Endothelial cell of umbilical vein (primary cell): Measurements from ENCODE around the gene TNRC6C. TPM values are rescaled to one million over a fixed set of nuclear protein-coding genes. Genes with fewer than 3 reads are reported as not detected.
A peak's percentile ranks its signal among the peaks of the same experiment; 100 is the strongest.

Source experiments
- BruUV-seq: library from RNA; stranded (reverse); fragments of 400-500 nt; replicated peaks from 2 replicates; lab custom pipeline; 2021; lab: Mats Ljungman, UMichigan
- CTCF ChIA-PET: fragments of 300-600, 350-600 bp; sonication (Branson Sonifier 250); formaldehyde crosslinking; loops from one replicate; lab custom pipeline; 2021; ENCODE audit warnings: antibody characterized with exemption, inconsistent platforms; lab: Charles Lee
- POLR2A ChIA-PET: fragments of 300-600, 350-600 bp; sonication (Branson Sonifier 250); formaldehyde crosslinking; loops from one replicate; lab custom pipeline; 2021; ENCODE audit warnings: antibody characterized with exemption, inconsistent platforms; lab: Charles Lee
- DNase-seq: peaks from one replicate; pipeline ENCODE4 v3.0.0-alpha.2; 2011; ENCODE audit warnings: low read depth, low spot score
- FAIRE-seq: peaks from 2 replicates; lab custom pipeline; 2011; peaks lifted over from hg19 to GRCh38; lab: Jason Lieb, UNC
- H2AFZ ChIP-seq: 2 replicates; pipeline ENCODE4 v1.6.0; 2012; ENCODE audit warnings: low read depth, low read length, control low read depth, inconsistent platforms
- H3K27ac ChIP-seq: 2 replicates; pipeline ENCODE4 v1.5.1; 2011; ENCODE audit warnings: low read depth, mild to moderate bottlenecking, control low read depth, low read length, moderate library complexity; ENCODE audit not compliant: insufficient read depth
- H3K27me3 ChIP-seq, 2 experiments: 2 replicates each; pipeline versions ENCODE4 v1.6.0 to v1.6.1; 2011; ENCODE audit warnings: low read length in 2 of 2, mixed read lengths in 1 of 2; ENCODE audit not compliant: control insufficient read depth in 2 of 2, insufficient read depth in 2 of 2
- H3K36me3 ChIP-seq, 2 experiments: 2 replicates in 1 of 2; 3 replicates in 1 of 2; pipeline ENCODE4 v1.5.1; 2011; ENCODE audit warnings: low read length in 2 of 2, mild to moderate bottlenecking in 1 of 2, moderate library complexity in 1 of 2; ENCODE audit not compliant: control insufficient read depth in 2 of 2, insufficient read depth in 2 of 2; ENCODE audit errors: extremely low read depth in 1 of 2
- H3K4me1 ChIP-seq: 3 replicates; pipeline ENCODE4 v1.5.1; 2011; ENCODE audit warnings: mild to moderate bottlenecking, low read length; ENCODE audit not compliant: control insufficient read depth, insufficient read depth; ENCODE audit errors: extremely low read depth
- H3K4me2 ChIP-seq: 2 replicates; pipeline ENCODE4 v1.6.1; 2011; ENCODE audit warnings: low read length, control low read depth, mixed read lengths; ENCODE audit not compliant: insufficient read depth
- H3K4me3 ChIP-seq, 3 experiments: fragments of 200-600 bp in 1 of 3; sonication (generic), shearing (Covaris generic) in 1 of 3; replicated peaks in 1 of 3; 2 replicates each; pipeline ENCODE4 v1.5.1; 2011 to 2016; ENCODE audit warnings: control low read depth in 3 of 3, low read length in 3 of 3, mild to moderate bottlenecking in 2 of 3, inconsistent platforms in 1 of 3, low read depth in 1 of 3, moderate library complexity in 1 of 3; ENCODE audit not compliant: insufficient read depth in 1 of 3
- H3K79me2 ChIP-seq: 2 replicates; pipeline ENCODE4 v1.6.0; 2012; ENCODE audit warnings: low read length, inconsistent platforms; ENCODE audit not compliant: control insufficient read depth, insufficient read depth
- H3K9ac ChIP-seq: replicated peaks from 2 replicates; pipeline ENCODE3; 2011; ENCODE audit warnings: low read length, control low read depth; ENCODE audit not compliant: insufficient read depth; ENCODE audit errors: extremely low read depth
- H3K9me1 ChIP-seq: replicated peaks from 3 replicates; pipeline ENCODE4 v1.6.0; 2011; ENCODE audit warnings: mild to moderate bottlenecking, low read length; ENCODE audit not compliant: control insufficient read depth, insufficient read depth; ENCODE audit errors: extremely low read depth
- H3K9me3 ChIP-seq: replicated peaks from 2 replicates; pipeline ENCODE4 v1.5.1; 2012; ENCODE audit warnings: low read length, inconsistent platforms; ENCODE audit not compliant: control insufficient read depth, insufficient read depth
- H4K20me1 ChIP-seq: replicated peaks from 2 replicates; pipeline ENCODE3; 2011; ENCODE audit warnings: mild to moderate bottlenecking, low read length; ENCODE audit not compliant: control insufficient read depth, insufficient read depth; ENCODE audit errors: extremely low read depth
- EZH2 ChIP-seq: IDR thresholded peaks from 2 replicates; pipeline ENCODE4 v1.6.1; 2012; ENCODE audit warnings: borderline replicate concordance, low read depth, mild to moderate bottlenecking, moderate library complexity, low read length, inconsistent platforms; ENCODE audit not compliant: severe bottlenecking
- GATA2 ChIP-seq: IDR thresholded peaks from 2 replicates; pipeline ENCODE4 v1.7.0; 2011; ENCODE audit warnings: low read depth, mild to moderate bottlenecking, moderate library complexity, mixed read lengths, low read length; ENCODE audit not compliant: insufficient read length, insufficient read depth
- JUN ChIP-seq: IDR thresholded peaks from 2 replicates; pipeline ENCODE4 v1.6.1; 2011; ENCODE audit warnings: borderline replicate concordance, low read depth; ENCODE audit not compliant: insufficient read length, insufficient read depth
- MAX ChIP-seq: IDR thresholded peaks from 2 replicates; pipeline ENCODE4 v1.6.1; 2011; ENCODE audit not compliant: insufficient read depth, insufficient read length
- POLR2AphosphoS5 ChIP-seq: IDR thresholded peaks from 2 replicates; pipeline ENCODE4 v1.6.1; 2012; ENCODE audit warnings: low read depth, mild to moderate bottlenecking, control low read depth, low read length, moderate library complexity; ENCODE audit not compliant: insufficient read depth
- dilution Hi-C: fragments of 300-500 bp; cut with MboI; formaldehyde crosslinking; loops from one replicate; pipeline ENCODE4 v1.15.0; 2019; ENCODE audit warnings: low sequenced_read_pairs; ENCODE audit not compliant: extremely low pct_ligation_motif_present
- intact Hi-C: fragments of 100-400 bp; cut with micrococcal nuclease; formaldehyde crosslinking; loops from one replicate; pipeline ENCODE4 v1.10.0; 2022
- polyA plus RNA-seq, 4 experiments: library from polyadenylated mRNA; depleted of rRNA in 3 of 4; stranded (reverse) in 3 of 4; unstranded in 1 of 4; fragments of >200 nt; gene quantifications; 2 replicates each; pipeline versions ENCODE4 v1.2.1 to v1.2.3, GENCODE V29; 2011 to 2012; ENCODE audit warnings: missing spikeins in 1 of 4
- total RNA-seq: library from RNA; stranded (reverse); gene quantifications from 2 replicates; pipeline ENCODE4 v1.2.3, GENCODE V29; 2021

Gene TNRC6C
- total and polyA plus RNA-seq, 2 donors (not counting 3 experiments of a cell fraction or from before 2014, with no cell fraction given) = 2.1 to 17.5 TPM

GRCh38 chr17:78127888-78128550 lies 169.5 kb downstream of the TNRC6C start:
- intact Hi-C loops (loop anchor here (5.0 kb wide), 1 partner anchor 124 kb away; no protein-coding TSS in a partner anchor), dilution Hi-C loops (no loop called here)
- ChIA-PET POLR2A (interaction anchor here (0.6 kb wide), 1 partner anchor 40 kb away, joined by 7 read pairs; no protein-coding TSS in a partner anchor), CTCF (interaction anchor here (0.6 to 2.9 kb wide), 11 partner anchors 9 to 294 kb away, joined by 3 to 14 read pairs (median 4); partner anchors contain the start of gene BIRC5)
- no peaks in the 10 kb centered on the region for H3K27me3 ChIP-seq
- TF ChIP-seq EZH2 (no peak), GATA2 (no peak), JUN (no peak)
- no peaks in the 10 kb centered on the region for H3K79me2 ChIP-seq
- H4K20me1 ChIP-seq = no peaks in the 10 kb centered on the region
- peak overlapping the region; percentile 62 for H3K9ac ChIP-seq
- H3K9me1 ChIP-seq = no peaks in the 10 kb centered on the region
- DNase-seq = no peak
- peaks cover 0 to 5% of the 10 kb centered on the region in 2 experiments for H3K36me3 ChIP-seq
- H3K27ac ChIP-seq = peak overlapping the region; percentile 56
- peaks cover 26% of the 10 kb centered on the region for H3K4me1 ChIP-seq
- peak overlapping the region; percentile 88 for H2AFZ ChIP-seq
- no peak for FAIRE-seq
- peak overlapping the region; percentile 79 for H3K4me2 ChIP-seq
- peak overlapping the region; percentile 52 to 87 (median 67) for H3K4me3 ChIP-seq
- BruUV-seq = no TSS peak
- H3K9me3 ChIP-seq = no peaks in the 10 kb centered on the region

GRCh38 chr17:78128551-78129350 lies 170.2 kb downstream of the TNRC6C start, which contains the start of gene TMC6:
Gene TMC6 (minus strand): TSS chr17:78128755. CDS start chr17:78126832, 1,923 bp downstream.
- ChIA-PET POLR2A (interaction anchor here (0.6 kb wide), 1 partner anchor 40 kb away, joined by 7 read pairs; no protein-coding TSS in a partner anchor), CTCF (interaction anchor here (0.6 to 2.9 kb wide), 9 partner anchors 11 to 293 kb away, joined by 3 to 14 read pairs (median 5); partner anchors contain the start of gene BIRC5)
- Histone ChIP-seq H2AFZ (peak within 1 kb of the TSS; percentile 88), H3K4me1 (peaks cover 26% of the 10 kb centered on the region), H3K4me2 (peak within 1 kb of the TSS; percentile 79), H3K36me3 (peaks cover 0 to 5% of the 10 kb centered on the region in 2 experiments), H3K27me3 (no peaks in the 10 kb centered on the region), H3K27ac (peak within 1 kb of the TSS; percentile 56), H4K20me1 (no peaks in the 10 kb centered on the region), H3K9me1 (no peaks in the 10 kb centered on the region), H3K9me3 (no peaks in the 10 kb centered on the region), H3K79me2 (no peaks in the 10 kb centered on the region), H3K4me3 (peak within 1 kb of the TSS; percentile 52 to 87 (median 67)), H3K9ac (peak within 1 kb of the TSS; percentile 62)
- intact Hi-C loops (loop anchor here (5.0 kb wide), 1 partner anchor 124 kb away; no protein-coding TSS in a partner anchor), dilution Hi-C loops (no loop called here)
- TF ChIP-seq POLR2AphosphoS5 (peak; percentile 50), MAX (no peak)
- peak; percentile 26 for FAIRE-seq
- BruUV-seq = no TSS peak
- DNase-seq = peak; percentile 42
